SKM-1 (cell line): Measurements from ENCODE around the gene CIRBP.
"Not testable (repeated sequence)": the region's sequence is repeated elsewhere in the genome, so short reads cannot be mapped to it uniquely, and the experiment has no call there.

Experiments used
- DNase-seq: peaks from one replicate; lab custom pipeline; 2025; ENCODE audit not compliant: unreplicated experiment; lab: John Stamatoyannopoulos, UW

The CIRBP gene

DNA sequence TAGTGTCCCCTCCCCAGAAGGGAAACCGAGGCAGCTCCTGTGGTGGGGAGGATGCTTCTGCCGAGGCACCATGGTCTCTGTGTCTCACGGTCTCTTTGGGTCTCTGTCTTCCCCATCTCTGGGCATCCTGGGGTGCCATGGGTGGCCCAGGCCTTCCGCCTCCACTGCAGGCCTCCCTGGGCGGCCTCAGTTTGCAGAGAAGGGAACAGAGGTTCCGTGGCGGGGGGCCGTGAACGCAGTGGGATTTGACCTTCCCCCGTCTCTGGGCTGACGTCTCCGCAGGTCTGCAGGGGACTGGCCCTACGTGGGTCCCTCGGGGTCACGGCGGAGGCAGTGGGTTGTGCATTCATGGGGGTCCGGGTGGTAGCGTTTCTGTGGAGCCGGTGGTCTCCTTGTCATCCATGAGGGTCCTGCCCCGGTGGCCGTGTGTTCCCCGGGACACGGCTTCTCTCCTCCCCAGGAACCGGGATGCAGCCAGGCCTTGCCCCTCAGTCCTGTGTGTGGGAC lies 21.1 kb downstream of the CIRBP start:
- no peak for DNase-seq

- no peak for DNase-seq
These were observed 21.8 kb downstream of the CIRBP start for GRCh38 chr19:1290703-1291651.

- DNase-seq: no peak
These were observed 22.8 kb downstream of the CIRBP start for GRCh38 chr19:1291761-1292418.

GRCh38 chr19:1292419-1293151 lies 23.5 kb downstream of the CIRBP start:
- no peak for DNase-seq

DNA sequence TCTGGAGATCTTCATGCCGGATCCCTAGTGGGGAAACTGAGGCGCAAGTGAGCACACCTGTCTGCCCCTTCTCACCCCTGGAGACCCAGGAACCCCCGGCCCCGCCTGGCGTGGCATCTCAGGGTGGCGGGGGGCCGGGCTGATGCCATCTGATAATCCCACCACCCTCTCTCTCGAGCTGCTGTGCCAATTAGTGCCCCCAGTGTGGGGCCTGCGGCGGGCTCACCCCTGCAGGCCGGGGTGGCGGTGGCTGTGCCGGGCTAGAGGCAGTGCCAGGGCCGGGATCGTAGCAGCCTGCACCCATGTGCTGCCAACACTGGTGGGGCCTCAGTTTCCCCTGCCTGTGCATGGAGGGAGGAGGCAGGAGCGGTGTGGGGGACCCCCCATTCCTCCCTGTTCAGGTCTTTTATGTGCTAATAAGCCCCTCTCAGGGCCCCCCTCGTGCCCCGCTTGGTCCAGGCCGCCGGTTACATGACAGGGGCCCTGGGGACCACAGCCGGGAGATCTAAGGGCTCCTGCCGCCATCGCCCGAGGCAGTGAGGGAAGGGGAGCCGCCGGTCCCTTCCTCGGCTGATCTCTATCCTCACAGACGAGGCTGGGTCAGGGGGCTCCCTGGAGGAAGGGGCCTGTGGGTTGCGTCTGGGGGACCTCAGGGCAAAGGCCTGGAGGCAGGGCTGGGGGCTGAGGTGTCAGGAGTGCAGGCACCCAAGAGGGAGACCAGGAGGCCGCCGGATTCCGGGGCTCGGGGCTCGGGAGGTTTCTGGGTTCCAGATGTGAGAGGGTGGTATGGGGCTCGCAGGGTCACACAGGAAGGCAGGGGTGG lies 24.9 kb downstream of the CIRBP start:
- DNase-seq: no peak

GRCh38 chr19:1294688-1295087 lies 25.6 kb downstream of the CIRBP start:
- DNase-seq: no peak

GRCh38 chr19:1295169-1296012 lies 26.3 kb downstream of the CIRBP start:
- DNase-seq: no peak

GRCh38 chr19:1296078-1296477 lies 26.9 kb downstream of the CIRBP start:
- no peak for DNase-seq

DNA sequence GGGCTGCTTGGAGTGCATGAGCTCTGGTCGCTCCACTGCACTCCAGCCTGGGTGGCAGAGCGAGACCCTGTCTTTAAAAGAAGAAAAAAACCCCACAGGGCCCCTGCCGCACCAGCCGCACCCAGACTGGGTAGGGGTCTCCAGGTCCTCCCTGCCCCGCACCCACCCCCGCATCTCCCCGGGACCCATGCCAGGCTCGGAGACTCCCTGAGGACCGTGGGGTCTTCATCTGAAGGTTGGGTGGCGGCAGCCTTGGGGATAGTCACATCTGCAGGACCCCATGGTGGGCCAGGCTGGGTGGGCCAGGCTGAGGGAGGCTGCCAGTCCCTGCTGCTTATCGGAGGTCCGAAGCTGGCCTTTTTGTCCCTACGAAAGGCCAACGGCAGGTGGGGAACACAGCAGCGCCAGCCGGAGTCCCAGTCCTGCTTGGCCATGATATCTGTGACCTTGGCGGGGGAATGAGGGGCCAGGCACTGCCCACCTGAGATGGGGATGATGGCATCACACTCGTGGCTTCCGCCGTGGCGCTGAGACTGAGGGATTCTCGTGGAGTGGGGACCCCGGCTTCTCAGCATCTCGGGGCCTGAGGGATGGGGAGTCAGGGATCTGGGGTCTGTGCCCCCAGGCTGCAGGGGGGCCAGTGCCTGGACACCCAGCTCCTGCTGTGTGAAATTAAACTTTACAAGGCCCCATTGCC lies 27.6 kb downstream of the CIRBP start:
- DNase-seq: no peak

- DNase-seq: no peak
These were observed 29.1 kb downstream of the CIRBP start for GRCh38 chr19:1298235-1298634.

DNA sequence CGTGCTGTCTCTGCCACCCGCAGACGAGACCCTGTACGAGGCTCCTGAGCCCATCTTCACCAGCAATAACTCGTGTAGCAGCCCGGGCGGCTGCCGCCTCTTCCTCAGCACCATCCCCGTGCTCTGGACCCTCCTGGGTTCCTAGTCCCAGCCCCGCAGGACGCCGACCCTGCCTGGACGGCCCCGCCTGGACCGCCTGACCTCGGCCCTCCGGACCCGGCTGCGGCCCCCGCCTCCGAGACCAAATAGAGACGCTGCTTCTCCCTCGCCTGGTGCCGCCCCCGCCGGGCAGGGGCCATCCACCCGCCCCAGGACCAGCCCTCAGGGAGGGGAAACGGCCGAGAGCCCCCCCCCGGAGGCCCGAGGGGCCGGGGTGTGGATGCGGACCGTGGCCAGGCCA lies 30.7 kb downstream of the CIRBP start:
- no peak for DNase-seq

DNA sequence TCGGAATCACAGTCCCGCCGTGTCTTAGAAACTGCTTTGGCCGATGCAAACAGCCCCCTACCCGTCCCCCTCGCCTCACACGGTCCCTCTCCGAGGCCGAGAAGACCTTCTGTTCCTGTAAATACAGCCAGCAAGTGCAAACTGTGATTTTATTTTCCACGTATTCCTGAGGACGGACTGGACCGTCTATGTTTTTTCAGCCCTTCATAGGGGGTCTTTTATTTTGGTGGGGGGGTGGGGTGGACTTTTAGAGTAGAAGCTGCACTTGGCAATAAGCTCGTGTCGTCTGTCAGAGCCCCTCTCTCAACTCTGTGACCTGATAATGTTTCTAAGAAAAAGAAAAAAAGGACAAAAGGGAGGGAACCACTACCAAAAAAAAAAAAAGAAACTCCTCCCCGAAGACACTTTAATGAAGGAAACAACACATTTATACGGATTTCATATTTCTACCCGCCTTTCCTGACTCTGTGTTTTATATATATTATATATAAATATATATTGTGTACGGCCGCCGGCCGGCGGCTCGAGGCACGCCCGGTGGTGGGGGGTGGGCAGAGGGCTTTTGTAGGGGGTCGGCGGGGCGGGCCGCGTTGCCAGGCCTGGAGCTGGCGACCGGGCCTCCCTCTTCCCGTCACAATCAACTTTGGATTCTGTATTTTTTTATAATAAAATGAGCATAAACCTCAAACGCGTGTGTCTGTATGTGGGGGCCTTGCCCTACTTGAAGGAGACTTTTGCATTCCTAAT lies 31.8 kb downstream of the CIRBP start:
- no peak for DNase-seq

DNA sequence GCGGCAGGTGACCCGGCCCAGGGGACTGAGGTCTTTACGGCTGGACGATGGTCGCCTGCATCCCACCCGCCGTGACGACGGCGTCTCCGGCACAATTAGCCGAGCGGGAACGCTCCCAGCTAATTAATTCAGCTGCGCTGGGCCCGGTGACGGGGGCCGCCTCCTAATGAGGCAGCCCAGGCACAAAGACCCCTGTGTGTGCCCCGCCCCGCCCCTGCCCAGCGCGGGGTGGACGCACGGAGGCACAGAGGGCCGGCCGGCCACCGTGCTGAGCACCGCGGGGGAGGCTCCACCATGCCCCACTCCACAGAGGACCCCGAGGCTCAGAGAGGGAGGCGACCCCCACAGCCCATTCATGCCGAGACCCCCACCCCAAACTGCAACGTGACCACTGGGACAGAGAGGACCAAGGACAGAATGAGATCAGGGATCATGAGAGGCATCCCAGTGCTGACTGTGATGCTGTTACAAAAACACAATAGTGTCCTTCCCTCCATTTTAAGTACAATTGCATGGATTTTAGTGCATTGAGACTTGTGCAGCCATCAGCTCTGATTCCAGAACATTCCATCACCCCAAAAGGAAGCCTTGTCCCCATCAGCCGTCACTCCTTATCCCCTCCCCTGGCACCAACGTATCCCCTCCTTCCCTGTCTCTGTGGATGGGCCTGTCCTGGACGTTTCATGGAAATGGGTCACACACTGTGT lies 33.6 kb downstream of the CIRBP start:
- no peak for DNase-seq

- DNase-seq: no peak
These were observed 35.2 kb downstream of the CIRBP start for GRCh38 chr19:1304197-1304924.

- not testable (repeated sequence) for DNase-seq
These were observed 36.2 kb downstream of the CIRBP start for GRCh38 chr19:1305354-1305753.

DNA sequence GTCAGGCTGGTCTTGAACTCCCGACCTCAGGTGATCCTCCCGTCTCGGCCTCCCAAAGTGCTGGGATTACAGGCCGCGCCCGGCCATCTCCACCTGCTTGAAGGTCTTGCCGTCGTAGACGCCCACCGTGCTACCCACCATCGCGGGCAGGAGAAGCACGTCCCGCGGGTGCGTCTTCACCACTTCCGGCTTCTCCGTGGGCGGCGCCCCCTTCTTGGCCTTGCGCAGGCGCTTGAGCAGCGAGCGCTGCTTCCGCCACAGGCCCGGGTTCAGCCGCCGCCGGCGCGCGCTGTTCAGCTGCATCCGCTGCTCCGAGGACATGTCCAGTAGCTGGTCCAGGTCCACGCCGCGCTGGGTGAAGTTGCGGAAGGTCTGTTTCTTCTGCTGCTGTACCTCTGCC lies 38.2 kb downstream of the CIRBP start:
- no peak for DNase-seq

DNA sequence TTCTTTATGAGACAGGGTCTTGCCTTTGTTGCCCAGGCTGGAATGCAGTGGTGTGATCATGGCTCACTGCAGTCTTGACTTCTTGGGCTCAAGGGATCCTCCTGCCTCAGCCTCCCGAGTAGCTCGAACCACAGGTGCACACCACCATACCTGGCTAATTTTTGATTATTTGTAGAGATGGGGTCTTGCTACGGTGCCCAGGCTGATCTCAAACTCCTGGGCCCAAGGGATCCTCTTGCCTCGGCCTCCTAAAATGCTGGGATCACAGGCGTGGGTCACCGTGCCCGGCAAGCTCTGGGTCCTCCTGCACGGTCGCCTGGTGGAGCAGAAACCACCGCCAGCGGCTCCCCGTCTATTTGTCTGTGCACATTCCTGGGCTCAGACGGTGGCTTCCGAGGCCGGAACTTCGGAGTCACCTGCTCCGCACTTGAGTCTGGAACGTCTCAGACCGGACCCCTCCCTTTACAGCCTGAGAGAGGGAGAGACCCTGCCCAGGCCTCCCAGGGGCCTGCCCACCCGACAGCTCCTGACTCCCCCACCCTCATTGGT lies 38.7 kb downstream of the CIRBP start:
- DNase-seq: no peak
